ENCODE results near the gene LOXL3.
"Not testable (repeated sequence)": the region's sequence is repeated elsewhere in the genome, so short reads cannot be mapped to it uniquely, and the experiment has no call there.

The LOXL3 gene

DNA sequence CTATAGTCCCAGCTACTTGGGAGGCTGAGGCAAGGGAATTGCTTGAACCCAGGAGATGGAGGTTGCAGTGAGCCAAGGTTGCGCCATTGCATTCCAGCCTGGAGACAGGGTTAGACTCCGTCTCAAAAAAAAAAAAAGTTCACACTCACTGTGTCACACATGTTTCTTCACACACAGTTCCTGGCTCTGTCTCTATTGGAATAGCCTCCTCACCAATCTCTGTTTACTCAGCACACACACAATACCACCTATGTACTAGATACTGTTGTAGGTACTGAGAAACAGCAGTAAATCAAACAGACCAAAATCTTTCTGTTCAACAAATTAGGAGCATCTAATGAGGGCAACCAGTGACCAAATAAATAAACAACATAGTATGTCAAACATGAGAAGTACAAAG, 67.6 kb downstream of the LOXL3 start:
- Histone ChIP-seq H3K36me3 (ENCODE audit: insufficient read depth, low read length) (peaks cover 37% of the 10 kb centered on the region), H3K27ac (ENCODE audit: low read depth, low read length) (no peak overlapping the region), H3K27me3 (ENCODE audit: control insufficient read depth in 1 of 2, insufficient read depth in 2 of 2, low read length in 2 of 2) (no peaks in the 10 kb centered on the region), H3K9ac (ENCODE audit: low read length) (no peak overlapping the region), H3K4me3 (ENCODE audit: low read depth in 1 of 2, low read length in 2 of 2) (no peak overlapping the region), H3K4me1 (ENCODE audit: insufficient read depth, low read length) (peaks cover 13% of the 10 kb centered on the region), H3K9me3 (ENCODE audit: low read length) (no peaks in the 10 kb centered on the region)

- not testable (repeated sequence) for H3K27me3 ChIP-seq (ENCODE audit: control insufficient read depth in 1 of 2, insufficient read depth in 2 of 2, low read length in 2 of 2); H3K9me3 ChIP-seq (ENCODE audit: low read length)
- H3K4me1 ChIP-seq (ENCODE audit: insufficient read depth, low read length), result peaks cover 26% of the 10 kb centered on the region
- peak overlapping the region; percentile 93 for H3K27ac ChIP-seq (ENCODE audit: low read depth, low read length)
- H3K36me3 ChIP-seq (ENCODE audit: insufficient read depth, low read length), result peaks cover 33% of the 10 kb centered on the region
- H3K9ac ChIP-seq (ENCODE audit: low read length), result peak overlapping the region; percentile 69
- peak overlapping the region; percentile 85 to 99 for H3K4me3 ChIP-seq (ENCODE audit: low read depth in 1 of 2, low read length in 2 of 2)
Observed at GRCh38 chr2:74483675-74484164, 70.0 kb downstream of the LOXL3 start.

- peaks cover 26% of the 10 kb centered on the region for H3K36me3 ChIP-seq (ENCODE audit: insufficient read depth, low read length)
- peak within 1 kb of the TSS; percentile 85 to 99 for H3K4me3 ChIP-seq (ENCODE audit: low read depth in 1 of 2, low read length in 2 of 2)
- no peaks in the 10 kb centered on the region for H3K27me3 ChIP-seq (ENCODE audit: control insufficient read depth in 1 of 2, insufficient read depth in 2 of 2, low read length in 2 of 2)
- peaks cover 26% of the 10 kb centered on the region for H3K4me1 ChIP-seq (ENCODE audit: insufficient read depth, low read length)
- H3K9me3 ChIP-seq (ENCODE audit: low read length), result no peaks in the 10 kb centered on the region
- H3K9ac ChIP-seq (ENCODE audit: low read length), result peak within 1 kb of the TSS; percentile 69
- H3K27ac ChIP-seq (ENCODE audit: low read depth, low read length), result peak within 1 kb of the TSS; percentile 93
Observed at GRCh38 chr2:74482801-74483674, 70.7 kb downstream of the LOXL3 start, which contains the start of the genes CCDC142 and TTC31. CCDC142 (minus strand) TSS chr2:74482998; CDS start chr2:74482837, 161 bp downstream. TTC31 (plus strand) TSS chr2:74483081; CDS start chr2:74483096, 15 bp downstream.

Measured in muscle layer of colon (tissue), 2 donors.